Measurements from ENCODE around the gene SCRN1. TPM values are rescaled to one million over a fixed set of nuclear protein-coding genes. Genes with fewer than 3 reads are reported as not detected.
A peak's percentile ranks its signal among the peaks of the same experiment; 100 is the strongest.

Gene SCRN1
- total and polyA plus RNA-seq, 7 donors: 0.80 to 6.7 (median 2.6) TPM

GRCh38 chr7:29884399-29885272, 105.0 kb downstream of the SCRN1 start:
- Histone ChIP-seq H3K9me3 (no peaks in the 10 kb centered on the region), H3K27me3 (ENCODE audit: insufficient read depth in 3 of 3, low read length in 2 of 3) (no peaks in the 10 kb centered on the region), H3K4me3 (no peak overlapping the region), H3K27ac (no peak overlapping the region), H3K4me1 (peaks cover 7% of the 10 kb centered on the region), H3K36me3 (ENCODE audit: insufficient read depth in 1 of 2, low read depth in 1 of 2) (peaks cover 0 to 35% of the 10 kb centered on the region in 2 donors)
- TF ChIP-seq, protein P1, sequence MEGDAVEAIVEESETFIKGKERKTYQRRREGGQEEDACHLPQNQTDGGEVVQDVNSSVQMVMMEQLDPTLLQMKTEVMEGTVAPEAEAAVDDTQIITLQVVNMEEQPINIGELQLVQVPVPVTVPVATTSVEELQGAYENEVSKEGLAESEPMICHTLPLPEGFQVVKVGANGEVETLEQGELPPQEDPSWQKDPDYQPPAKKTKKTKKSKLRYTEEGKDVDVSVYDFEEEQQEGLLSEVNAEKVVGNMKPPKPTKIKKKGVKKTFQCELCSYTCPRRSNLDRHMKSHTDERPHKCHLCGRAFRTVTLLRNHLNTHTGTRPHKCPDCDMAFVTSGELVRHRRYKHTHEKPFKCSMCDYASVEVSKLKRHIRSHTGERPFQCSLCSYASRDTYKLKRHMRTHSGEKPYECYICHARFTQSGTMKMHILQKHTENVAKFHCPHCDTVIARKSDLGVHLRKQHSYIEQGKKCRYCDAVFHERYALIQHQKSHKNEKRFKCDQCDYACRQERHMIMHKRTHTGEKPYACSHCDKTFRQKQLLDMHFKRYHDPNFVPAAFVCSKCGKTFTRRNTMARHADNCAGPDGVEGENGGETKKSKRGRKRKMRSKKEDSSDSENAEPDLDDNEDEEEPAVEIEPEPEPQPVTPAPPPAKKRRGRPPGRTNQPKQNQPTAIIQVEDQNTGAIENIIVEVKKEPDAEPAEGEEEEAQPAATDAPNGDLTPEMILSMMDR (IDR thresholded peaks at IDR 0.05): no peak
- ATAC-seq (no peak), DNase-seq (no peak)
- intact Hi-C loops (cut with DNase I): no loop called here
- WGBS, 3 donors: 60 to 66% (median 63%) methylated on average over 28 of the region's 28 CpGs

DNA sequence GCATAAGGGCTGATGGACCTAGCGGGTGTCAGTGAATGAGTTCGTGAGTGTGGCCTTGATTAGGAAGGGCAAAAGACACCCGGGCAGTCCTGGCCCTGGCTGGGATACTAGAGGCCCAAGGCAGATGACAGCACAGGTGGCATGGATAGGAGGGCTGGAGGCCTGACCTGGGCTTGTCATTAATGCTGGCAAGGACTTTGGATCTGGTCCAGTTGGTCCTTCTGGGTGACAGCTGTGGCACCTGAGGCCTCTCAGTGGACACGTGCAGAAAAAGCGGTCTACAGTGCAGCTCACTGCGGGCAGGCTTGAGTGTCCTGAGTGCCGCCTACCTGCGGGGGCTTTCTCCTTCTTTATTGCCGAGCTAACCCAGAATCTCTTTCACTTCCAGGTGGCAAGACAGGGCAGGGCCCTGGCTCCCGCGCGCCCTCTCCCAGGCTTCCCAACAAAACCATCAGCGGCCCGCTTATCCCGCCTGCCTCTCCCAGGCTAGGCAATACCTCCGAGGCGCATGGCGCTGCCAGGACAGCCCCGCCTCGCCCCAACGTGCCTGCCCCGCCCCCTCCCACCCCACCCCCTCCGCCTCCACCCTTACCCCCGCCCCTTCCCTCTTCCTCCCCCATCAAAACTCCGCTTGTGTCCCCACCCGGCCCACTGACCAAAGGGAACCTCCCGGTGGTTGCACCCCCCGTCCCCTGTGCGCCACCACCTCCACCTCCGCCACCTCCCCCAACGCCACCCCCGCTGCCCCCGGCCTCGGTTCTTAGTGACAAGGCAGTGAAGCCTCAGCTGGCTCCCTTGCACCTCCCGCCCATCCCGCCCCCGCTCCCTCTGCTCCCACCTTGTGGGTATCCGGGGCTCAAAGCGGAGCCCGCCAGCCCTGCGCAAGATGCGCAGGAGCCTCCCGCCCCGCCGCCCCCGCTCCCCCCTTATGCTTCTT, 105.9 kb downstream of the SCRN1 start:
- Histone ChIP-seq H3K36me3 (ENCODE audit: insufficient read depth in 1 of 2, low read depth in 1 of 2) (peaks cover 0 to 28% of the 10 kb centered on the region in 2 donors), H3K27ac (no peak overlapping the region), H3K4me1 (peaks cover 7% of the 10 kb centered on the region), H3K4me3 (no peak overlapping the region), H3K27me3 (ENCODE audit: insufficient read depth in 3 of 3, low read length in 2 of 3) (no peaks in the 10 kb centered on the region), H3K9me3 (no peaks in the 10 kb centered on the region)
- TF ChIP-seq, protein P1 (IDR thresholded peaks at IDR 0.05): no peak
- intact Hi-C loops (cut with DNase I): no loop called here
- peak in 3 of 4 donors; percentile 45 to 59 (median 49) for ATAC-seq
- no peak for DNase-seq
- 54 to 67% (median 55%) methylated on average over 29 to 46 of the region's 46 CpGs for WGBS, 3 donors

DNA sequence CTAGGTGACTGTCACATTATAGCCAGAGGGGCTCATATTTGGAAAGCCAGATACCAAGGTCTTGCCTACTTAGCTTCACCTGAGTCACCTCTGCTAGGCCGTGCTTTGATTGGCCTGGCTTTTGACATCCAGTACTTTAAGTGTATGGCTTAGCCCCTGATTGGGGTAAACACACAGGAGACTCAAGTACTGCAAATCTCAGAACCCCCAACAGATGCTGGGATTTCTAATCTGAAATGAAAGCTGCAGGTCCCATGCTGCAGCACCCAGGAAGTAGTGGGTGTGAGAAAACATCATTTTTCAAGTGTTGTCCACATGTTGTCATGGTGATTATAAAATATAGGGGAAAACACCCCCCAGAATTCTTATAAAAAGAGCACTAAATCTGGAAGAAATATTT, 107.1 kb downstream of the SCRN1 start:
- Histone ChIP-seq H3K9me3 (no peaks in the 10 kb centered on the region), H3K27ac (no peak overlapping the region), H3K36me3 (ENCODE audit: insufficient read depth in 1 of 2, low read depth in 1 of 2) (peaks cover 0 to 28% of the 10 kb centered on the region in 2 donors), H3K27me3 (ENCODE audit: insufficient read depth in 3 of 3, low read length in 2 of 3) (no peaks in the 10 kb centered on the region), H3K4me1 (peaks cover 7% of the 10 kb centered on the region), H3K4me3 (no peak overlapping the region)
- ATAC-seq (no peak), DNase-seq (no peak)
- 93 to 100% (median 100%) methylated on average over 1 of the region's 1 CpG for WGBS, 3 donors
- intact Hi-C loops (cut with DNase I): no loop called here
- TF ChIP-seq, protein P1 (IDR thresholded peaks at IDR 0.05): no peak

DNA sequence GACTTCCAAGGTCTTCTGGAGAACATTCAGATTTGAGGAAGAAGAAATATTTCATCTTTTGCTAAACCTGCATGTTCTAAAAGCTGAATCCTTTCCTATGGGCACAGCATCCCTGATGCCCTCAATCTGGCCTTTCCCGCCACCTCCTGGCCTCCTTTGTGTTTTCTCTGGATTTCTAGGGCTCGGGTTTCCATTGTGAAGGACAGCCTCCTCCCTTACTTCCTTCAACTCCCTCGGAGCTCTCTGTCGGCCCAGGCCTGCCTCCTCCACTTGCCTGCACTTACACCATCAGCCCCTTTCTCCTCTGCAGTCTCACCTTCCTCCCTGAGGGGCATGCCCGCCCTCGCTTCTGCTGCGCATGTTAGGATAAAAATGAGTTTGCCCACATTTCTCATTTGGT, 107.9 kb downstream of the SCRN1 start:
- TF ChIP-seq, protein P1 (IDR thresholded peaks at IDR 0.05): no peak
- DNase-seq: no peak
- Histone ChIP-seq H3K36me3 (ENCODE audit: insufficient read depth in 1 of 2, low read depth in 1 of 2) (peaks cover 0 to 28% of the 10 kb centered on the region in 2 donors), H3K4me1 (peaks cover 7% of the 10 kb centered on the region), H3K4me3 (no peak overlapping the region), H3K27me3 (ENCODE audit: insufficient read depth in 3 of 3, low read length in 2 of 3) (no peaks in the 10 kb centered on the region), H3K27ac (no peak overlapping the region), H3K9me3 (no peaks in the 10 kb centered on the region)
- no peak for ATAC-seq
- 64 to 79% (median 73%) methylated on average over 7 of the region's 7 CpGs for WGBS, 3 donors
- intact Hi-C loops (cut with DNase I): no loop called here

All from psoas muscle (tissue), 8 donors.